ENCODE data around the gene BEX3.

DNA sequence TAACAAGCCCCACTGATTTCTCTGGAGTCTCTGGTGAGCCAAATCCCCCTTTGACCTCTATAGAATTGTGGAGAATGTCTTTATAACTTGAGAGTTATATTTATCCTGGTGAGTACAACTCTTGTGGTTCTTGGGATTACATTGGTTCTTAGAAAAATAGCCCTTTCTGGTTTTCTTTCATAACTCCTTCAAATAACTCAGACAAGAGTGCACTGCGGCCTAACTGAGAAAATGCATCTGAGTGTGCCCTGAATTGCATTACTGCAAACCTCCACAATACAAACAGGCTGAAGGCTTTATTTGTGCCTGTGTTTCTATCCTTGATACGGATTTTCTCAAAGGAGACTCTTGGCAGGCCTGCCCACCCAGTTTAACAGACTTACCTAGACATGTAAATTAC, 2.7 kb downstream of the BEX3 start:
- TF ChIP-seq CTCF (conservative IDR thresholded peaks at IDR 0.05 in 1 of 2, IDR thresholded peaks at IDR 0.05 in 1 of 2; ENCODE audit: low read depth in 1 of 2, low read length in 2 of 2) = no peak
- no peak for TF ChIP-seq EZH2 (IDR thresholded peaks at IDR 0.05; ENCODE audit: low read length, missing control alignments)
